ENCODE data around the gene CACNA1I. TPM values are rescaled to one million over a fixed set of nuclear protein-coding genes. Genes with fewer than 3 reads are reported as not detected.

Gene CACNA1I
- total RNA-seq, 3 donors from 2014 or later (not counting 1 experiment from before 2014, with no cell fraction given), result 0.05 to 0.83 (median 0.72) TPM

DNA sequence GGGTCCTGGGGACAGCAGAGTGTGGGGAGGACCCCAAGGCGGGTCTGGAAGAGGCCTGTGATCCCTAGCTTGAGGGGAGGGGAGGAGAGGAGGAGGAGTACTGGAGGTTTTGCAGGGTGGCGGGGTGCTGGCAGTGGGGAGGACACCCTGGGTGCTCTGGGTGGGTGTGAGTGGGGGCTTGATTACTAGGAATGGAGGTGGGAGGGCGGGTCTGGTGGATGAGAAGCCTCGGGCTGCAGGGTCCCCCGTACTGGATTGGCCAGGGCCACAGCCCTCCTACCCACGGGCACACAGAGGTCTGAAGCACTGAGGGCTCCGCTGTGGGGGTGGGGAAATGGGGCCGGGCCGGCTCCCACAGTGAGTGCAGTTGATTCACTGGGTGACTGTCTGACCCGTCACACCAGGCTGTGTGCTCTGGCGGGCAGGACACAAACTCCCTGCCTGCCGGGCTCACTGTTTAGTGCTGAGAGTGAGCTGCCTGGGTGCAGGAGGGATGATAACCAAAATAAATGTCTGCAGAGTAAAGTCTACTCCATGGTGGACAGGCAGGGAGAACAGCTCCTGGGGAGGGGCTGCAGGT, 114.2 kb downstream of the CACNA1I start:
- TF ChIP-seq, protein P1, sequence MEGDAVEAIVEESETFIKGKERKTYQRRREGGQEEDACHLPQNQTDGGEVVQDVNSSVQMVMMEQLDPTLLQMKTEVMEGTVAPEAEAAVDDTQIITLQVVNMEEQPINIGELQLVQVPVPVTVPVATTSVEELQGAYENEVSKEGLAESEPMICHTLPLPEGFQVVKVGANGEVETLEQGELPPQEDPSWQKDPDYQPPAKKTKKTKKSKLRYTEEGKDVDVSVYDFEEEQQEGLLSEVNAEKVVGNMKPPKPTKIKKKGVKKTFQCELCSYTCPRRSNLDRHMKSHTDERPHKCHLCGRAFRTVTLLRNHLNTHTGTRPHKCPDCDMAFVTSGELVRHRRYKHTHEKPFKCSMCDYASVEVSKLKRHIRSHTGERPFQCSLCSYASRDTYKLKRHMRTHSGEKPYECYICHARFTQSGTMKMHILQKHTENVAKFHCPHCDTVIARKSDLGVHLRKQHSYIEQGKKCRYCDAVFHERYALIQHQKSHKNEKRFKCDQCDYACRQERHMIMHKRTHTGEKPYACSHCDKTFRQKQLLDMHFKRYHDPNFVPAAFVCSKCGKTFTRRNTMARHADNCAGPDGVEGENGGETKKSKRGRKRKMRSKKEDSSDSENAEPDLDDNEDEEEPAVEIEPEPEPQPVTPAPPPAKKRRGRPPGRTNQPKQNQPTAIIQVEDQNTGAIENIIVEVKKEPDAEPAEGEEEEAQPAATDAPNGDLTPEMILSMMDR (IDR thresholded peaks at IDR 0.05), result no peak
- ATAC-seq (no peak), DNase-seq (no peak)
- peaks cover 0 to 4% of the 10 kb centered on the region in 2 donors for H3K4me1 Mint-ChIP-seq
- no peaks in the 10 kb centered on the region for H3K4me1 ChIP-seq (ENCODE audit: control insufficient read depth, insufficient read depth, low read length)
- no peak overlapping the region for H3K27ac Mint-ChIP-seq
- intact Hi-C loops (cut with micrococcal nuclease), result no loop called here
- peaks cover 10% of the 10 kb centered on the region for H3K27me3 ChIP-seq (ENCODE audit: control insufficient read depth, insufficient read depth, low read length)
- H3K9me3 Mint-ChIP-seq, result no peaks in the 10 kb centered on the region
- no peak overlapping the region for H3K27ac ChIP-seq (ENCODE audit: low read length)
- H3K27me3 Mint-ChIP-seq (ENCODE audit: low read depth in 2 of 2), result peaks cover 42 to 46% of the 10 kb centered on the region in 2 donors
- no peak overlapping the region for H3K4me3 ChIP-seq (ENCODE audit: low read length)
- WGBS (ENCODE audit: insufficient coverage), result 56% methylated on average over 12 of the region's 12 CpGs
- H3K9me3 ChIP-seq (ENCODE audit: control insufficient read depth, insufficient read depth, low read length), result no peaks in the 10 kb centered on the region
- no peaks in the 10 kb centered on the region for H3K36me3 Mint-ChIP-seq
- no peaks in the 10 kb centered on the region for H3K36me3 ChIP-seq (ENCODE audit: control insufficient read depth, insufficient read depth, low read length)
- no peak overlapping the region for H3K4me3 Mint-ChIP-seq

DNA sequence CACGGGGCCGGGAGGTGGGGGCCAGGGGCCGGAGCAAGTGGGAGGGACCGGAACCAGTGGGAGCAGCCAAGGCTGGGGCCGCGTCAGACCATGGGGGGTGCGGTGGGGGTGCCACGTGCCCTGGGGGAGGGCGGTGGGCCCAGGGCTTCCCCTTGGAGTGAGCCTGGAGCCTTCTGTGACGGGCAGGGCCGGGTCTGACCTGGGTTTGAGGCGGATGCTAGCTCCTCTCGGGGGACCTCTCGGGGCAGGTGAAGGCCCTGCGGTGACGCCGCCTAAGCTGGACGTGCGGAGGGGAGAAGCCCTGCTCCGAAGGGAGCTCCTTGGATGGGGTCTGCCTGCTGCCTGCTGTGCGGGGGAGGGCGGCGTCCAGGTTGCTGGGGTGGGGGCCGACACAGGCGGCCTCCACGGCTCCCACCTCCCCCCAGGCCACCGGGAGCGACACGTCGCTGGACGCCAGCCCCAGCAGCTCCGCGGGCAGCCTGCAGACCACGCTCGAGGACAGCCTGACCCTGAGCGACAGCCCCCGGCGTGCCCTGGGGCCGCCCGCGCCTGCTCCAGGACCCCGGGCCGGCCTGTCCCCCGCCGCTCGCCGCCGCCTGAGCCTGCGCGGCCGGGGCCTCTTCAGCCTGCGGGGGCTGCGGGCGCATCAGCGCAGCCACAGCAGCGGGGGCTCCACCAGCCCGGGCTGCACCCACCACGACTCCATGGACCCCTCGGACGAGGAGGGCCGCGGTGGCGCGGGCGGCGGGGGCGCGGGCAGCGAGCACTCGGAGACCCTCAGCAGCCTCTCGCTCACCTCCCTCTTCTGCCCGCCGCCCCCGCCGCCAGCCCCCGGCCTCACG, 115.0 kb downstream of the CACNA1I start:
- no peak overlapping the region for H3K4me3 Mint-ChIP-seq
- intact Hi-C loops (cut with micrococcal nuclease), result no loop called here
- peak in 1 of 3 donors; percentile 46 for ATAC-seq

DNA sequence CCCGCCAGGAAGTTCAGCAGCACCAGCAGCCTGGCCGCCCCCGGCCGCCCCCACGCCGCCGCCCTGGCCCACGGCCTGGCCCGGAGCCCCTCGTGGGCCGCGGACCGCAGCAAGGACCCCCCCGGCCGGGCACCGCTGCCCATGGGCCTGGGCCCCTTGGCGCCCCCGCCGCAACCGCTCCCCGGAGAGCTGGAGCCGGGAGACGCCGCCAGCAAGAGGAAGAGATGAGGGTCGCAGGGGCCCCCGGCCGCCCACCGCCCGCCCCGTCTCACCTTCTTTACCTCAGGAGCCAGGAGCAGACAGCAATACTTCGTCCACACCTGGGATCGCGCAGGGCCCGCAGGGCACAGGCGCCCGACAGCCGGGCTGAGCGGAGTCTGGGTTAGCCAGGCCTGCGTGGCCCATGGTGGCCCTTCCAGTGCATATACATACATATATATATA, 115.6 kb downstream of the CACNA1I start:
- no peaks in the 10 kb centered on the region for H3K36me3 Mint-ChIP-seq
- no peak overlapping the region for H3K27ac Mint-ChIP-seq
- no peak for DNase-seq
- no peaks in the 10 kb centered on the region for H3K9me3 Mint-ChIP-seq
- H3K4me3 Mint-ChIP-seq, result peak overlapping the region; percentile 80
- WGBS (ENCODE audit: insufficient coverage), result 38% methylated on average over 34 of the region's 39 CpGs
- no peak overlapping the region for H3K27ac ChIP-seq (ENCODE audit: low read length)
- no peak for ATAC-seq
- H3K27me3 ChIP-seq (ENCODE audit: control insufficient read depth, insufficient read depth, low read length), result peaks cover 14% of the 10 kb centered on the region
- intact Hi-C loops (cut with micrococcal nuclease), result no loop called here
- peaks cover 0 to 4% of the 10 kb centered on the region in 2 donors for H3K4me1 Mint-ChIP-seq
- TF ChIP-seq, protein P1 (IDR thresholded peaks at IDR 0.05), result no peak
- no peaks in the 10 kb centered on the region for H3K36me3 ChIP-seq (ENCODE audit: control insufficient read depth, insufficient read depth, low read length)
- H3K27me3 Mint-ChIP-seq (ENCODE audit: low read depth in 2 of 2), result peaks cover 48 to 49% of the 10 kb centered on the region in 2 donors
- no peak overlapping the region for H3K4me3 ChIP-seq (ENCODE audit: low read length)
- no peaks in the 10 kb centered on the region for H3K4me1 ChIP-seq (ENCODE audit: control insufficient read depth, insufficient read depth, low read length)
- no peaks in the 10 kb centered on the region for H3K9me3 ChIP-seq (ENCODE audit: control insufficient read depth, insufficient read depth, low read length)

More for the DNA sequence above, 115.0 kb downstream of the CACNA1I start:
- no peaks in the 10 kb centered on the region for H3K9me3 Mint-ChIP-seq
- Histone ChIP-seq H3K4me1 (ENCODE audit: control insufficient read depth, insufficient read depth, low read length) (no peaks in the 10 kb centered on the region), H3K9me3 (ENCODE audit: control insufficient read depth, insufficient read depth, low read length) (no peaks in the 10 kb centered on the region), H3K27ac (ENCODE audit: low read length) (no peak overlapping the region), H3K27me3 (ENCODE audit: control insufficient read depth, insufficient read depth, low read length) (peaks cover 10% of the 10 kb centered on the region), H3K36me3 (ENCODE audit: control insufficient read depth, insufficient read depth, low read length) (no peaks in the 10 kb centered on the region), H3K4me3 (ENCODE audit: low read length) (no peak overlapping the region)
- H3K4me1 Mint-ChIP-seq, result peaks cover 0 to 4% of the 10 kb centered on the region in 2 donors
- peaks cover 46 to 48% of the 10 kb centered on the region in 2 donors for H3K27me3 Mint-ChIP-seq (ENCODE audit: low read depth in 2 of 2)
- H3K27ac Mint-ChIP-seq, result no peak overlapping the region
- no peaks in the 10 kb centered on the region for H3K36me3 Mint-ChIP-seq
- 12% methylated on average over 76 of the region's 77 CpGs for WGBS (ENCODE audit: insufficient coverage)
- TF ChIP-seq, protein P1 (IDR thresholded peaks at IDR 0.05), result no peak
- DNase-seq, result no peak

Measured in natural killer cell (primary cell).